GM19372 (cell line): ENCODE data around the gene OR8D4.
"Not testable (repeated sequence)": the region's sequence is repeated elsewhere in the genome, so short reads cannot be mapped to it uniquely, and the experiment has no call there.

Experiments
- ATAC-seq: cut with Tn5 transposase; IDR thresholded peaks from one replicate; pipeline ENCODE4 v1.9.1; 2021; ENCODE audit warnings: mild to moderate bottlenecking, low read depth, moderate library complexity; ENCODE audit not compliant: unreplicated experiment

The OR8D4 gene

DNA sequence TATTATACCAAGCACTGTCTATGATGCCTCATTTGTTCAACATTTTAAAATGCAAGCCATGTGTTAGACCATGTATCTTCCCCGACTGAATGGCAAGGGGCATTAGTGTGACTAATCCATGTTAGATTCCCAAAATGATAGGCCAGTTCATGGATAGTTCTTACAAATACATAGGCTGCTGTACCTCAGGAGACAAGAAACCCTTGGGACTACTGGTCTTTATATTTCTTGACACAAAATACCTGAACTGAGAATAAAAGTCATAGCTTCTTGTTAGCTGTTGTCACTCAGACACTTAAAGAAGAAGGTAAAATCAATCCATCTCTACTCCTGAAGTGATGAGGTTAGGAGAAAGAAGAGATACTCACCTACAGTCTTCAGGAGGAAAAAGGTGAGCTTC is at the start of gene OR8D4:
Gene OR8D4 (plus strand): TSS at position 301 of the 400 bp plus-strand sequence. CDS start 4,265 bp downstream, outside the sequence.
- no peak for ATAC-seq

GRCh38 chr11:123852321-123852720 is 49.6 kb upstream of the OR8D4 start:
- ATAC-seq = no peak

DNA sequence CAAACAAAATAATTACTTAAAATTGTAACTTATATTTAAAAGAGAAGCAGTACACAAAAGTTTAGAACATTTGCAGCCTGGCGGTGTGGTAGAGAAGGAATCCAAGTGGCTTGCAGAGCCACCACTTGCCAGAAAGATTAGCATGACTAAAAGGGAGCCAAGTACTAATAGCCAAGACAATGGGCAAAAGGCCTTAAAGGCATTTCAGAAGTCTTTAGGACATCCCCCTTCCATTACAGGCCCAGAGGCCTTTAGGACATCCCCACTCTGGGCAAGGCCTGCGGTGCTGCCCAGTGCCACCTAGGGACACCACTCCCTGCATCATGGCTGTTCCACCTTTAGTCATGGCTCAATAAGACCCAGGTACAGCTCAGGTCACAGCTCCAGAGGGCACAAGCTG is 48.9 kb upstream of the OR8D4 start:
- no peak for ATAC-seq

GRCh38 chr11:123856444-123856843 is 45.5 kb upstream of the OR8D4 start:
- ATAC-seq = no peak

GRCh38 chr11:123859731-123860130 is 42.2 kb upstream of the OR8D4 start:
- no peak for ATAC-seq

DNA sequence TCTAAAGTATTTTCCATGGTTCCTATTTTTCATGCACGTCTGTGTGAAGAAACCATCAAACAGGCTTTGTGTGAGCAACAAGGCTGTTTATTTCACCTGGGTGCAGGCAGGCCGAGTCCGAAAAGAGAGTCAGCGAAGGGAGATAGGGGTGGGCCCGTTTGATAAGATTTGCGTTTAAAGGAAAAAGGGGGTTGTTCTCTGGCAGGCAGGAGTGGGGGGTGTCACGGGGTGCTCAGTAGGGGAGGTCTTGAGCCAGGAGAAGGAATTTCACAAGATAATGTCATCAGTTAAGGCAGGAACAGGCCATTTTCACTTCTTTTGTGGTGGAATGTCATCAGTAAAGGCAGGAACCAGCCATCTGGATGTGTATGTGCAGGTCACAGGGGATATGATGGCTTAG is 36.7 kb upstream of the OR8D4 start:
- not testable (repeated sequence) for ATAC-seq

DNA sequence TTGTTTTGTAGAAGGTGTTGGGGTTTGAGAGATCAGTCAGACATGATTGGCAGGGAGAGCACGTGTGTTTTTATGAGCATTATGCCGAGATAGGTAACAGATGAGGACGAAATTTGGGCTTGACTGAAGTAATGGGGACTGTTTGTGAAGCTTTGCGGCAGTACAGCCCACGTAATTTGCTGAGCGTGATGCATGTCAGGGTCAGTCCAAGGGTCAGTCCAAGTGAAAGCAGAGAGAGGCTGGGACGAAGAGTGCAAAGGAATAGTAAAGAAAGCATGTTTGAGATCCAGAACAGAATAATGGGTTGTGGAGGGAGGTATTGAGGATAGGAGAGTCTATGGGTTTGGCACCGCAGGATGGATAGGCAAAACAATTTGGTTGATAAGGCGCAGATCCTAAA is 34.2 kb upstream of the OR8D4 start:
- not testable (repeated sequence) for ATAC-seq

GRCh38 chr11:123880912-123881311 is 21.1 kb upstream of the OR8D4 start:
- ATAC-seq = no peak

DNA sequence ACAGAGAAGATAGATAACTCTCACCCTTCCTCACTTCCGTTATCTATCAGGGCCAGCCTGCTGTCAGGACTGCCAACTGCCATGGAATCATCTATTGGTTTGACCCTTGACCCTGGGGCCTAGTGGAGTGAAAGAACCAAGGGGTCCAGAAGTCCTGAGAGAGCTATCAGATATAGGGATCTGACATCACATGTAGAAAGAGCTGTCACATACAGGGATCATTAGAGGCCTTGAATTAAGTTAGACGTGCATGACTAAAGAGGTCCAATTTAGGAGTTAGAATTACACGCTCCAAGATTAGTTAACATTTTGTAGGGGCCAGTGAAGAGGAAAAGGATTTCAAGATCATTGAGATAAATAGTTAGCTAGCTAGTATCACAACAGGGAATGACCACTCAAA is 16.4 kb upstream of the OR8D4 start, which contains the start of gene TMEM225:
Gene TMEM225 (minus strand): TSS at position 101 of the 400 bp plus-strand sequence. CDS start 245 bp downstream, outside the sequence.
- ATAC-seq = no peak

DNA sequence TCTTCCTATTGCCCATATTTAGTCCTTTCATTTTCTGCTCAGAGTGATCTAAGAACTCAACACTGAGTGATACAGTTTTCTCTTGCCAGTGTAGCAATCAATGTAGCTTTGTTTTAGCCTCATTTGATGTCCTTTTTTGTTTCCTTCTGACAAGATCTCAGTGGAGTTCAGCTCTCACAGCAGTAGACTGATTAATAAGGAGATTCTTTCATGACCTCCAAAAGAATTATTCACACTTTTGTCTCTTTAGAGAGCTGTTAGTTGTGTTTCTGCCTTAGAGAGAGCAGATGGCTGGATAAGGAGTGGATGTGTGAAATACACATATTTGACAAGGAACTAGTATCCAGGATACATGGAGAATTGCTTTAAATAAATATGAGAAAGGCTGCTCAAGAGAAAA is 9.9 kb upstream of the OR8D4 start:
- no peak for ATAC-seq

- no peak for ATAC-seq
These were observed 2.2 kb upstream of the OR8D4 start for GRCh38 chr11:123899792-123900191.

DNA sequence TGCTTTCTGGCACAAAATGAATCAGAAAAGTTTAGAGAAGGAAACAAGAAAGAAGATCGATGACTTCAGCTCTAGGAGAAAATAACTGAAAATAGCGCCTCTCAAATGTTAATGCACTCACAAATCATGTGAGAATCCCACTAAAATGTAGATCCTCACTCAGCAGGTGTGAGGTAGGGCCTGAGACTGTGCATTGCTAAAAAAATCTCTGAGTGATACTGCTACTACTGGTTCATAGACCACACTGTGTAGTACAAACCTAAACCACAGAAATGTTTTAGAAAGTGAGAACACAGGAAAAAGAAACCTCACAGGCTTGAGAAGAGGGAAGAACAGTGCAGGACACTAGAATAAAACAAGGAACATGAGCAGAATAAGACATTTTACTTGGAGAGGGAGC is 2.0 kb downstream of the OR8D4 start:
- no peak for ATAC-seq

DNA sequence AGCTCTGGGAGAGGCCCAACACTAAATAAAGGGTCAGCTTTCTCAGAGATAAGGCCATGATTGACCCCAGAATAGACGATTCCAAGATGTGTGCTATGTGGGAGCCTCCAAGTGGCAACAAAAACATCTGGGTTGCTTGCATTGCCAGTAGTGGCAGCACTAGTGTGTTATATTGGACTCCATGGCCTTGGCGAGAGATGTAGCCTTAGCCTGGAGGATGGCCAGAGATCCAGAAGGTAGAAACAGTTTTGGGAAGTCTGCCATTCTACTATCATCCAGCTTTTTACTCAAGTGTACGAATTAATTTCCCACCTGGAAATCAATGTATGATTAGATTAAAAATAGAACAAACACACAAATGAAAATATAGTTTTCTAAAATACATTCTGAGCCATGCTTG is 3.0 kb downstream of the OR8D4 start:
- no peak for ATAC-seq

DNA sequence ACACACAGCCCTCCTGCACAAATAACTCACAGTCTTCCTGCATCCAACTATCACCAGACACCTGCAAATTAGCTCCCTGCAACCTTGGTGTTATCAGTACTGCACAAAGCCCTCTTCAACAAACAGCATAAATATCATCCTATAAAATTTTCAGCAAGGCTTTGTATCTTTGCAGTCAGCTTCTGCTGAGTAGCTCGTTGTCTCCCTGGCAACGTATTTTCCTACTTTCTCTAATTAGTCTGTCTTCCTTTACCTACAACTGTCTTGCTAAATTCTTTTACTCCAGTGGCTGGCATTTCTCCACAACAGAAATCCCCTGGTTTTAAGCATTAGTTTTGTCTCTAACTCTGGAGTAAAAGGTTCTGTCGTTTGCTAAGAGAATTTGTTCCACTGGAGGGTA is 3.9 kb downstream of the OR8D4 start:
- no peak for ATAC-seq

DNA sequence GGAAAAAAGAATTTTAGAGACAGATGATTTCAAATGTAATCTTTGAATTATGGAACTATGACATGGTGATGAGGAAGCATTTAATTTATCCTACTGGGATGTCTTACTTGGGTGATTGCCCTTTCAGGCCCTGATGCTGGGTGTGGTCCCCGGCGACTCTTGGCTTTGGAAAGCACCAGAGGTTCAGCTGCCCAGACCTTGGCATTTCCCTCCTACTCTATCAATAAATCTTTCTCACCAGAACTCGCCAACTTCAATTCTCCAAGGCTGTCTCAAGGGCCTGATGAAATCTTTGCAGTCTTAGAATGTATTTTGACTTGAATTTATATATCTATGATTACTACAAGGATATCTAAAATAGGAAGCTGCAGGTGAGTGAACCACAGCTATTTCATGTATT is 19.0 kb downstream of the OR8D4 start:
- no peak for ATAC-seq

DNA sequence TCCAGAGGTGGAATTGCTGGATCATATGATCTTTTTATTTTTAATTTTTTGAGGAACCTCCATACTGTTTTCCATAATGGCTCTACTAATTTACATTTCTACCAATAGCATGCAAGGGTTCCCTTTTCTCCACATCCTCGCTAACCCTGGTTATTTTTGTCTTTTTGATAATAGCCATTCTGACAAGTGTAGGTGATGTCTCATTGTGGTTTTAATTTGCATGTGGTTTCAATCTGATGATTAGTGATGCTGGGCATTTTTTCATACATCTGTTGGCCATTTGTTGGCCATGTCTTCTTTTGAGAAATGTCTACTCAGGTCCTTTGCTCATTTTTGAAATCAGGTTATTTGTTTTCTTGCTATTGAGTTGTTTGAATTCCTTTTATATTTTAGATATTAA is 22.1 kb downstream of the OR8D4 start:
- no peak for ATAC-seq

- no peak for ATAC-seq
These were observed 37.4 kb downstream of the OR8D4 start, which contains the start of gene OR4D5 for GRCh38 chr11:123939317-123939716. Gene OR4D5 (plus strand): TSS chr11:123939617. CDS start chr11:123939617, 0 bp downstream.

GRCh38 chr11:123942413-123942812 is 40.4 kb downstream of the OR8D4 start:
- ATAC-seq = no peak

DNA sequence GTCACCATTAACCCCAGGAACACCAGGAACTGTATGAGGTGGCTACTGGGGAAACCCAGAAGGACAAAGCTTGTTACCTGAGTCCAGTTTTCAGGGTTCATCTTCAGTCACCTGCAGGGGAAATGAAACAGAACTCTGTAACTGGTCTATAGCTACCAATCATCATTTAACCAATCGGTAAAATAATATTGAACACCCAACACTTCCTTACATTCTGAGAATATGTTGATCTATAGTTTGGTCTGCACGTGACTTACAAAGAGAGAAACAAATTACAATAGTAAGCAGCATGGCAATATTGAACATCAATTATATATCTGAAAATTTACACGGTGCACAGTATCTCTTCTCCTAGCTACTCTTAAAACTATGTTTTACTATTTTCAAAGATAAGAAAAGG is 41.8 kb downstream of the OR8D4 start, which contains the start of gene OR6T1:
Gene OR6T1 (minus strand): TSS at position 101 of the 400 bp plus-strand sequence. CDS start 0 bp downstream, at position 101.
- ATAC-seq = no peak

- ATAC-seq = no peak
These were observed 43.2 kb downstream of the OR8D4 start for GRCh38 chr11:123945132-123945531.

DNA sequence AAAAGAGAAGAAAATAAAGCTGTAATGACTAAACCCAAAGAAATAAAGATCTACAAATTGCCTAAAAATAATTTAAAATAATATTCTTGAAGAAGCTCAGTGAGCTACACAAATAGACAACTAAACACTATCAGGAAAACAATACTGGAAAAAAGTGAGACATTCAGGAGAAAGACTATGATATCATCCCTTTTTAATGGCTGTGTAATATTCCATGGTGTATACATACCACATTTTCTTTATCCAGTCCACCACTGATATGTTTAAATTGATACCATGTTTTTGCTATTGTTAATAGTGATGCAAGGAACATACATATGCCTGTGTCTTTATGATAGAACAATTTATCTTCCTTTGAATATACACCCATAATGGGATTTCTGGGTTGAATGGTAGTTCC is 54.8 kb downstream of the OR8D4 start:
- ATAC-seq = no peak
